ENCODE results near the gene ENPP6.

DNA sequence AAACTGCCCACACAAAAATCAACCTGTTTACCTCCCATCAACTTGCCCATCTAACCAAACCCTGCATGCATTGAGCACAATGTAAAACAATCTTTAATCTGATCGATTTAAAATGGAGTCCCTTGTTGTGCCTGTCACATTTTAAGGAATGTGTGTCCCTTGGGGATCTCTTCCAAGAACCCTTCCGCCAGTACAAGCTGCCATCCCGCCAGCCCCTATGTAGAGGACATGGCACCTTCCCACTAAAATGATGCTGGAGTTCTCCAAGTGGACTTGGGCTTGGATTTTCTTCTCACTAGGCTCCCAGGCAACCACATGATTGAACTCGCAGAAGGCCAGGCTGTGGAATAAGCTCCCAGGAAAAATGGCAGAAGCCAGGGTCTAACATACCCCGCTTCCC lies 45.8 kb upstream of the ENPP6 start:
- TF ChIP-seq CTCF (IDR thresholded peaks at IDR 0.05; ENCODE audit: low read length), result no peak
- TF ChIP-seq EZH2 (IDR thresholded peaks at IDR 0.05; ENCODE audit: borderline replicate concordance, low read length), result no peak
